K562 (cell line): ENCODE results near the gene MDC1. TPM values are rescaled to one million over a fixed set of nuclear protein-coding genes. Genes with fewer than 3 reads are reported as not detected.

Source experiments
- C11orf30 ChIP-seq: fragments of 450-650 bp; IDR thresholded peaks from 2 replicates; pipeline ENCODE4 v1.6.1; 2016; ENCODE audit warnings: low read depth, mild to moderate bottlenecking
- CCNT2 ChIP-seq: IDR thresholded peaks from 2 replicates; pipeline ENCODE4 v1.6.1; 2011; ENCODE audit warnings: borderline replicate concordance, low read depth, mild to moderate bottlenecking, moderate library complexity, mixed read lengths, low read length; ENCODE audit not compliant: insufficient read length; ENCODE audit errors: extremely low read depth
- CREB1 ChIP-seq, 2 experiments: sonication (generic) in 1 of 2; formaldehyde crosslinking in 1 of 2; IDR thresholded peaks; 2 replicates each; pipeline versions ENCODE4 v1.6.1 to v1.8.0; 2012 to 2022; ENCODE audit warnings: inconsistent platforms in 1 of 2, mild to moderate bottlenecking in 1 of 2, missing genetic modification reagents in 1 of 2, moderate library complexity in 1 of 2
- E2F3 ChIP-seq: fragments of 250-450 bp; sonication (Bioruptor Pico); IDR thresholded peaks from 2 replicates; pipeline ENCODE4 v1.4.0; 2020; ENCODE audit warnings: mild to moderate bottlenecking
- GTF2E2 ChIP-seq: fragments of 200-800 bp; sonication (Bioruptor generic); IDR thresholded peaks from 2 replicates; pipeline ENCODE4 v1.6.1; 2016; ENCODE audit warnings: missing genetic modification characterization, missing compliant biosample characterization
- HDAC8 ChIP-seq: fragments of 450-650 bp; IDR thresholded peaks from 2 replicates; pipeline ENCODE4 v1.6.1; 2016; ENCODE audit warnings: mild to moderate bottlenecking, missing genetic modification characterization, moderate library complexity, missing compliant biosample characterization
- JUND ChIP-seq, 2 experiments: IDR thresholded peaks; 2 replicates in 1 of 2; 3 replicates in 1 of 2; pipeline ENCODE4 v1.6.1; 2011; ENCODE audit warnings: borderline replicate concordance in 2 of 2, low read depth in 2 of 2, low read length in 2 of 2, improper control_type of control experiment in 1 of 2, missing biosample characterization in 1 of 2, missing genetic modification characterization in 1 of 2, missing genetic modification reagents in 1 of 2
- KAT7 ChIP-seq: sonication (generic); formaldehyde crosslinking; IDR thresholded peaks from 2 replicates; pipeline ENCODE4 v1.8.0; 2022; ENCODE audit warnings: missing genetic modification reagents, mild to moderate bottlenecking, borderline replicate concordance
- NR2C1 ChIP-seq, 2 experiments: fragments of 450-650 bp; IDR thresholded peaks; 2 replicates each; pipeline ENCODE4 v1.6.1; 2017; ENCODE audit warnings: mild to moderate bottlenecking in 2 of 2, antibody characterized with exemption in 1 of 2, inconsistent platforms in 1 of 2, missing compliant biosample characterization in 1 of 2, missing genetic modification characterization in 1 of 2
- STAG1 ChIP-seq: sonication (generic); formaldehyde crosslinking; IDR thresholded peaks from 2 replicates; pipeline ENCODE4 v1.5.0; 2020; ENCODE audit warnings: missing genetic modification reagents, borderline replicate concordance
- STAT6 ChIP-seq: sonication (generic); formaldehyde crosslinking; IDR thresholded peaks from 2 replicates; pipeline ENCODE4 v1.8.1; 2023; ENCODE audit warnings: mild to moderate bottlenecking, missing genetic modification reagents
- TBP ChIP-seq: optimal IDR thresholded peaks from 2 replicates; pipeline ENCODE3; 2011; ENCODE audit warnings: low read depth, low read length, improper control_type of control experiment
- ZNF124 ChIP-seq: sonication (generic); formaldehyde crosslinking; IDR thresholded peaks from 2 replicates; pipeline ENCODE4 v1.8.1; 2022; ENCODE audit warnings: missing genetic modification reagents
- ZNF146 ChIP-seq: IDR thresholded peaks from one replicate; pipeline ENCODE4 v1.6.1; 2018; ENCODE audit warnings: missing compliant biosample characterization; ENCODE audit not compliant: unreplicated experiment
- ZNF239 ChIP-seq: fragments of 250-450 bp; sonication (Bioruptor Pico); IDR thresholded peaks from 2 replicates; pipeline ENCODE4 v1.4.0; 2020; ENCODE audit warnings: mild to moderate bottlenecking
- ZNF644 ChIP-seq: fragments of 200-800 bp; sonication (Bioruptor generic); IDR thresholded peaks from 2 replicates; pipeline ENCODE4 v1.6.1; 2016; ENCODE audit warnings: low read depth, missing genetic modification characterization, missing compliant biosample characterization
- ZNF717 ChIP-seq: fragments of 250-450 bp; sonication (Bioruptor Pico); IDR thresholded peaks from 2 replicates; pipeline ENCODE4 v1.5.0; 2021
- polyA plus RNA-seq, 8 experiments: library from polyadenylated mRNA; depleted of rRNA in 4 of 8; stranded (reverse) in 5 of 8; unstranded in 3 of 8; fragments of >200 nt; fragmentation: Nextera tagmentation in 2 of 8; fragmentation: Illumina TruSeq in 1 of 8; extraction: Ambion mirVana in 2 of 8; extraction: Trizol in 1 of 8; gene quantifications; 2 replicates each; pipeline versions ENCODE4 v1.2.1 to v1.2.3, GENCODE V29; 2011 to 2014; ENCODE audit warnings: inconsistent platforms in 1 of 8, missing spikeins in 1 of 8
- total RNA-seq, 7 experiments: library from RNA; depleted of rRNA in 6 of 7; stranded (reverse); fragments of >200 nt in 6 of 7; fragmentation: Illumina TruSeq in 2 of 7; extraction: Trizol in 2 of 7; gene quantifications; 2 replicates each; pipeline versions ENCODE4 v1.2.1 to v1.2.3, GENCODE V29; 2011 to 2021; ENCODE audit warnings: low replicate concordance in 1 of 7
- TF ChIP-seq, protein P1 (sequence below): fragments of 450-650 bp; formaldehyde crosslinking; IDR thresholded peaks from 2 replicates; pipeline ENCODE4 v1.4.0; 2020; ENCODE audit warnings: mild to moderate bottlenecking
- TF ChIP-seq, protein P2 (sequence below), 3 experiments: fragments of 200-800 bp in 1 of 3; sonication (Bioruptor generic) in 1 of 3; sonication (generic) in 1 of 3; formaldehyde crosslinking in 1 of 3; IDR thresholded peaks; 2 replicates each; pipeline versions ENCODE4 v1.6.1 to v1.8.0; 2016 to 2022; ENCODE audit warnings: mild to moderate bottlenecking in 2 of 3, missing compliant biosample characterization in 2 of 3, missing genetic modification characterization in 2 of 3, missing genetic modification reagents in 1 of 3
- TF ChIP-seq, protein P3 (sequence below): fragments of 450-650 bp; IDR thresholded peaks from 2 replicates; pipeline ENCODE4 v1.6.1; 2016; ENCODE audit warnings: low read depth, mild to moderate bottlenecking, moderate library complexity

MDC1 gene
- total and polyA plus RNA-seq, 9 of the 15 experiments (the other 6 are each of a cell fraction or from before 2014, with no cell fraction given) = 8.2 to 114 (median 20.0) TPM

DNA sequence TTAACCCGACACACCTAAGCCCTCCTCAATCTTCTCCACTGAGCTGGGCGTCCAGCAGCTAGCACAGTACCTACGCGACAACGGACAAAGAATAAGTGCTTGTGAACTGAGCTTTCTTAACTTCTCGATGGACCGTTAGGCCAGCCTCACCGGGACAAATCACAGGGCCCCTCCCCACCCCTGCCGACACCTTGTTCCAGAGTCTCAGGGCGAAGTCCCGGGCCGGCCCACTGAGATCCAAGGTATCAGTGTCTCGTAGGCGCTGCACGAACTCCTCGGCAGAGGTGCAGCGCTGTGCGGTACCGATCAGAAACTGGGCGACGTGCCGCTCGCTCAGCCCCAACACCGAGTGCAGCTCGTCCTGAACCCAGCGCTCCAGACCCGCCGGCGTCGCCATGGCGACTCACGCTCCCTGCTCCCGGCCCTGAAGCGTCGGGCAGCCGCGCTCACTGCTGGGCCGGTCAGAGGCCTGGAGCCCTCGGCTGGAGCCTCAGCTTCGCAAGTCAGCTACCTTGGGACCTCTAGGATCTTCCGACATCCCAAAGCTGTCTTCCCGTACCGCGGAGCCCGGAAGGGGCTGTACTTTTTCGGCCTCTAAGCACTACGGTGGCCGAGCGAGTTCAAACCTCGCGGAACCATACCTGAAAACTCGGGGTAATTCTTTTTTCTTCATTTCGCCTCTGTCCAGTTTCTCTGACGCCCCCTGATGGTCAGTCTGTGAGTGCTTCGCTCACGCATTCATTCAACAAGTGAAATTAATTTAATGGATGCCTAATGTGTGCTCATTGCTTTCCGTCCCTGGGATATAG lies 44.4 kb downstream of the MDC1 start, which contains the start of gene DHX16 (continued):
- TF ChIP-seq KAT7 (CRISPR knock-in tag) = no peak
- TF ChIP-seq ZNF124 (CRISPR knock-in tag) = no peak
- TF ChIP-seq ZNF239 (CRISPR knock-in tag) = no peak
- TF ChIP-seq STAT6 (CRISPR knock-in tag) = peak; percentile 75
- peak; percentile 89 for TF ChIP-seq C11orf30
- no peak; the same call in 1 of the 2 replicates for TF ChIP-seq NR2C1 (IDR thresholded peaks at IDR 0.05)
- TF ChIP-seq NR2C1 (tag; IDR thresholded peaks at IDR 0.05) = no peak
- TF ChIP-seq, protein P1, sequence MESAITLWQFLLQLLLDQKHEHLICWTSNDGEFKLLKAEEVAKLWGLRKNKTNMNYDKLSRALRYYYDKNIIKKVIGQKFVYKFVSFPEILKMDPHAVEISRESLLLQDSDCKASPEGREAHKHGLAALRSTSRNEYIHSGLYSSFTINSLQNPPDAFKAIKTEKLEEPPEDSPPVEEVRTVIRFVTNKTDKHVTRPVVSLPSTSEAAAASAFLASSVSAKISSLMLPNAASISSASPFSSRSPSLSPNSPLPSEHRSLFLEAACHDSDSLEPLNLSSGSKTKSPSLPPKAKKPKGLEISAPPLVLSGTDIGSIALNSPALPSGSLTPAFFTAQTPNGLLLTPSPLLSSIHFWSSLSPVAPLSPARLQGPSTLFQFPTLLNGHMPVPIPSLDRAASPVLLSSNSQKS = no peak
- 0 out of 2 replicates have a peak, but pooled peaks have one; percentile 16 for TF ChIP-seq E2F3 (CRISPR knock-in tag)
- no peak for TF ChIP-seq ZNF717 (CRISPR knock-in tag)
- peak; percentile 57 for TF ChIP-seq TBP
- no peak for TF ChIP-seq ZNF146
- TF ChIP-seq, protein P2, sequence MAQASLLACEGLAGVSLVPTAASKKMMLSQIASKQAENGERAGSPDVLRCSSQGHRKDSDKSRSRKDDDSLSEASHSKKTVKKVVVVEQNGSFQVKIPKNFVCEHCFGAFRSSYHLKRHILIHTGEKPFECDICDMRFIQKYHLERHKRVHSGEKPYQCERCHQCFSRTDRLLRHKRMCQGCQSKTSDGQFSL (CRISPR knock-in tag; IDR thresholded peaks at IDR 0.05) = peak; percentile 29; the same call in 1 of the 2 replicates
- TF ChIP-seq, protein P2 (tag; IDR thresholded peaks at IDR 0.05) = no peak
- no peak for TF ChIP-seq STAG1
- TF ChIP-seq HDAC8 (tag) = 0 out of 2 replicates have a peak, but pooled peaks have one; percentile 45
- TF ChIP-seq, protein P3, sequence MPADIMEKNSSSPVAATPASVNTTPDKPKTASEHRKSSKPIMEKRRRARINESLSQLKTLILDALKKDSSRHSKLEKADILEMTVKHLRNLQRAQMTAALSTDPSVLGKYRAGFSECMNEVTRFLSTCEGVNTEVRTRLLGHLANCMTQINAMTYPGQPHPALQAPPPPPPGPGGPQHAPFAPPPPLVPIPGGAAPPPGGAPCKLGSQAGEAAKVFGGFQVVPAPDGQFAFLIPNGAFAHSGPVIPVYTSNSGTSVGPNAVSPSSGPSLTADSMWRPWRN = no peak
- 0 out of 2 replicates have a peak, but pooled peaks have one; percentile 59 for TF ChIP-seq ZNF644 (tag)
- TF ChIP-seq GTF2E2 (tag) = peak; percentile 62; the same call in 1 of the 2 replicates
- peak; percentile 76 for TF ChIP-seq JUND (IDR thresholded peaks at IDR 0.05; ENCODE audit: borderline replicate concordance, low read depth, low read length)
- peak; percentile 68; the same call in 1 of the 3 replicates for TF ChIP-seq JUND (tag; IDR thresholded peaks at IDR 0.05; ENCODE audit: borderline replicate concordance, low read depth, low read length)
- 0 out of 2 replicates have a peak, but pooled peaks have one; percentile 45 for TF ChIP-seq CREB1 (IDR thresholded peaks at IDR 0.05)
- 0 out of 2 replicates have a peak, but pooled peaks have one; percentile 16 for TF ChIP-seq CREB1 (CRISPR knock-in tag; IDR thresholded peaks at IDR 0.05)
- peak; percentile 57 for TF ChIP-seq CCNT2
